HEK293 (cell line): ENCODE results near the gene CORO1C.

Experiments
- CTCF ChIA-PET: fragments of 350-600 bp; formaldehyde crosslinking; extraction: SDS; loops from one replicate; lab custom pipeline; 2021; ENCODE audit warnings: antibody characterized with exemption; lab: Yijun Ruan, JAX
- POLR2A ChIA-PET: fragments of 300-600 bp; formaldehyde crosslinking; extraction: SDS; loops from one replicate; lab custom pipeline; 2020; ENCODE audit warnings: antibody characterized with exemption, inconsistent platforms; lab: Yijun Ruan, JAX
- H3K27ac ChIP-seq: fragments of 200-500 bp; sonication (Bioruptor generic); 2 replicates; pipeline ENCODE4 v1.5.1; 2014; ENCODE audit warnings: low read depth, low read length, control low read depth, inconsistent platforms; ENCODE audit errors: extremely low read depth
- H3K36me3 ChIP-seq, 2 experiments: fragments of 200-500 bp in 1 of 2; sonication (Bioruptor generic) in 1 of 2; 1 replicate in 1 of 2; 2 replicates in 1 of 2; pipeline ENCODE4 v1.5.1; 2014 to 2017; ENCODE audit warnings: inconsistent platforms in 2 of 2, low read length in 2 of 2; ENCODE audit not compliant: control insufficient read depth in 2 of 2, insufficient read depth in 1 of 2
- H3K4me1 ChIP-seq: fragments of 200-500 bp; sonication (Bioruptor generic); 2 replicates; pipeline ENCODE4 v1.5.1; 2014; ENCODE audit warnings: mild to moderate bottlenecking, low read length, inconsistent platforms; ENCODE audit not compliant: control insufficient read depth, insufficient read depth
- H3K4me3 ChIP-seq: 2 replicates; pipeline ENCODE4 v1.5.1; 2011; ENCODE audit warnings: low read depth, mild to moderate bottlenecking, control low read depth, low read length, moderate library complexity
- H3K9me3 ChIP-seq: fragments of 200-500 bp; sonication (Bioruptor generic); 2 replicates; pipeline ENCODE4 v1.5.1; 2014; ENCODE audit warnings: low read depth, low read length, inconsistent platforms; ENCODE audit not compliant: control insufficient read depth, insufficient read depth
- GLIS1 ChIP-seq: fragments of 450-650 bp; formaldehyde crosslinking; IDR thresholded peaks from 2 replicates; pipeline ENCODE4 v1.5.1; 2016; ENCODE audit warnings: missing biosample characterization, missing genetic modification characterization
- GLIS2 ChIP-seq: fragments of 450-650 bp; formaldehyde crosslinking; IDR thresholded peaks from 2 replicates; pipeline ENCODE4 v1.5.1; 2016; ENCODE audit warnings: missing biosample characterization, missing genetic modification characterization
- INSM2 ChIP-seq: fragments of 450-650 bp; formaldehyde crosslinking; IDR thresholded peaks from 2 replicates; pipeline ENCODE4 v1.5.1; 2016; ENCODE audit warnings: missing biosample characterization, missing genetic modification characterization
- KLF1 ChIP-seq: fragments of 450-650 bp; formaldehyde crosslinking; IDR thresholded peaks from 2 replicates; pipeline ENCODE4 v1.5.1; 2016; ENCODE audit warnings: missing biosample characterization, missing genetic modification characterization
- KLF10 ChIP-seq: fragments of 450-650 bp; IDR thresholded peaks from 2 replicates; pipeline ENCODE4 v1.5.1; 2018; ENCODE audit warnings: missing biosample characterization, mild to moderate bottlenecking, missing genetic modification characterization
- KLF8 ChIP-seq: fragments of 450-650 bp; formaldehyde crosslinking; IDR thresholded peaks from 2 replicates; pipeline ENCODE4 v1.5.1; 2016; ENCODE audit warnings: missing biosample characterization, missing genetic modification characterization
- KLF9 ChIP-seq: fragments of 450-650 bp; formaldehyde crosslinking; IDR thresholded peaks from 2 replicates; pipeline ENCODE4 v1.5.1; 2016; ENCODE audit warnings: missing biosample characterization, missing genetic modification characterization, low read depth
- SP2 ChIP-seq: fragments of 450-650 bp; formaldehyde crosslinking; IDR thresholded peaks from 2 replicates; pipeline ENCODE4 v1.5.1; 2016; ENCODE audit warnings: missing biosample characterization, missing genetic modification characterization
- ZBTB17 ChIP-seq: fragments of 450-650 bp; formaldehyde crosslinking; IDR thresholded peaks from 2 replicates; pipeline ENCODE4 v1.5.1; 2016; ENCODE audit warnings: missing biosample characterization, missing genetic modification characterization
- ZBTB48 ChIP-seq: fragments of 450-650 bp; formaldehyde crosslinking; IDR thresholded peaks from 2 replicates; pipeline ENCODE4 v1.5.1; 2016; ENCODE audit warnings: missing biosample characterization, missing genetic modification characterization
- ZBTB6 ChIP-seq: fragments of 450-650 bp; formaldehyde crosslinking; IDR thresholded peaks from 2 replicates; pipeline ENCODE4 v1.5.1; 2017; ENCODE audit warnings: missing biosample characterization, missing genetic modification characterization
- ZFHX2 ChIP-seq: fragments of 450-650 bp; formaldehyde crosslinking; conservative IDR thresholded peaks from 2 replicates; pipeline ENCODE4 v1.5.1; 2016; ENCODE audit warnings: missing biosample characterization, missing genetic modification characterization
- ZNF121 ChIP-seq: fragments of 450-650 bp; formaldehyde crosslinking; IDR thresholded peaks from 2 replicates; pipeline ENCODE4 v1.5.1; 2016; ENCODE audit warnings: missing biosample characterization, missing genetic modification characterization
- ZNF18 ChIP-seq: fragments of 450-650 bp; formaldehyde crosslinking; IDR thresholded peaks from 2 replicates; pipeline ENCODE4 v1.5.1; 2016; ENCODE audit warnings: missing biosample characterization, missing genetic modification characterization
- ZNF518A ChIP-seq: fragments of 450-650 bp; formaldehyde crosslinking; conservative IDR thresholded peaks from 2 replicates; pipeline ENCODE4 v1.5.1; 2016; ENCODE audit warnings: low read depth, missing biosample characterization, missing genetic modification characterization
- ZNF544 ChIP-seq: fragments of 450-650 bp; formaldehyde crosslinking; IDR thresholded peaks from 2 replicates; pipeline ENCODE4 v1.5.0; 2017; ENCODE audit warnings: missing biosample characterization, missing genetic modification characterization
- ZNF600 ChIP-seq: fragments of 450-650 bp; formaldehyde crosslinking; IDR thresholded peaks from 2 replicates; pipeline ENCODE4 v1.5.1; 2016; ENCODE audit warnings: missing biosample characterization, missing genetic modification characterization
- ZNF623 ChIP-seq: fragments of 450-650 bp; formaldehyde crosslinking; IDR thresholded peaks from 2 replicates; pipeline ENCODE4 v1.5.1; 2016; ENCODE audit warnings: missing biosample characterization, missing genetic modification characterization
- ZNF629 ChIP-seq: fragments of 450-650 bp; formaldehyde crosslinking; IDR thresholded peaks from 2 replicates; pipeline ENCODE4 v1.5.1; 2017; ENCODE audit warnings: missing biosample characterization, missing genetic modification characterization
- ZNF670 ChIP-seq: fragments of 450-650 bp; formaldehyde crosslinking; IDR thresholded peaks from 2 replicates; pipeline ENCODE4 v1.5.1; 2016; ENCODE audit warnings: missing biosample characterization, missing genetic modification characterization, low read depth
- ZNF677 ChIP-seq: fragments of 450-650 bp; IDR thresholded peaks from 2 replicates; pipeline ENCODE4 v1.5.0; 2018; ENCODE audit warnings: missing biosample characterization, mild to moderate bottlenecking, missing genetic modification characterization, moderate library complexity
- ZNF776 ChIP-seq: fragments of 450-650 bp; formaldehyde crosslinking; IDR thresholded peaks from 2 replicates; pipeline ENCODE4 v1.5.0; 2017; ENCODE audit warnings: missing biosample characterization, missing genetic modification characterization, borderline replicate concordance
- ZNF791 ChIP-seq: fragments of 450-650 bp; formaldehyde crosslinking; IDR thresholded peaks from 2 replicates; pipeline ENCODE4 v1.5.1; 2016; ENCODE audit warnings: missing biosample characterization, missing genetic modification characterization

Gene CORO1C

DNA sequence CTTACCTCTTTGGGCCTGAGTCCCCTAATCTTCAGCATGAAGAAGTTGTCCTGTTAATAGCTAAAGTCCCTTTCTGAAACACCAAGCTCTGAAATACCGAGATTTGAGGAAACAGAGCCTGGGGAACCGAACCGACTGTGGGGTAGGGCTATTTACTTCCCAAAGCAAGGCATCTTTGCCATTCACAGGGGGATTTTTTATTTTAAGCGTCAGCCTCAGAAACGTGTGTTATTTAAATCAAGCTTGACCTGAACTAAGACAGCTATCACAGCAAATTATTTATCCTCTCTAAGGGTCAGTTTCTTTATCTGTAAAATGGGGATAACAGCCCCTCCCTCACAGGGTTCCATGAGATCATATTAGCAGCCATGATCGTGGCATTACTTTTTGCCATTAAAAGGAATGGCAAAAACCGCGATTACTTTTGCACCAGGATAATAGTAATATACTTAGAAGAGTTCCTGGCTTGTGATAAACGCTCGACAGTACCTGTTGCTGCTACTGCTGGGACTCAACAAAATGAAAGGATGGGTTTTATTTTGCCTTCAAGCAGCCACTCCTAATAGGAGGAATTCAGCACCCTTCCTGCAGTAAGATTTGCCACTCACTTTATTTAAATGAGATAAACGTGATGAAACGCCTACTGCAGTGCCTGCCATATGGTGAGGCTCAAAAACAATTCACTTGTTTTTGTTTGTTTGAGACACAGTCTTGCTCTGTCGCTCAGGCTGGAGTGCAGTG, 1.3 kb upstream of the CORO1C start (continued):
- TF ChIP-seq ZNF18 (tag by site-specific recombination) (no peak), ZNF791 (tag by site-specific recombination) (no peak), ZNF670 (tag by site-specific recombination) (no peak), ZNF121 (tag by site-specific recombination) (no peak)

- POLR2A ChIA-PET, result no interaction called here
- H3K36me3 ChIP-seq, result no peaks in the 10 kb centered on the region
- CTCF ChIA-PET, result interaction anchor here (0.7 to 1.5 kb wide), 4 partner anchors 8 to 41 kb away, joined by 3 to 4 read pairs (median 3); no protein-coding TSS in a partner anchor
- H3K9me3 ChIP-seq, result no peaks in the 10 kb centered on the region
- H3K27ac ChIP-seq, result peak overlapping the region; percentile 56
- H3K4me3 ChIP-seq, result peak overlapping the region; percentile 65
- peaks cover 18% of the 10 kb centered on the region for H3K4me1 ChIP-seq
- 0 out of 2 replicates have a peak, but pooled peaks have one; percentile 52 for TF ChIP-seq ZBTB6
- no peak for TF ChIP-seq ZNF518A
- TF ChIP-seq KLF8 (tag by site-specific recombination), result peak; percentile 71; the same call in 1 of the 2 replicates
- 0 out of 2 replicates have a peak, but pooled peaks have one; percentile 70 for TF ChIP-seq ZBTB17 (tag by site-specific recombination)
- TF ChIP-seq ZFHX2 (tag by site-specific recombination), result peak; percentile 3; the same call in 1 of the 2 replicates
- no peak for TF ChIP-seq ZNF623 (tag by site-specific recombination)
- peak; percentile 80 for TF ChIP-seq KLF9 (tag by site-specific recombination)
- peak; percentile 93 for TF ChIP-seq KLF1 (tag by site-specific recombination)
- TF ChIP-seq ZNF600, result peak; percentile 89
- TF ChIP-seq GLIS1, result peak; percentile 24; the same call in 1 of the 2 replicates
- TF ChIP-seq ZBTB48 (tag by site-specific recombination), result peak; percentile 78
- TF ChIP-seq INSM2 (tag by site-specific recombination), result no peak
- TF ChIP-seq SP2 (tag by site-specific recombination), result peak; percentile 84
- no peak for TF ChIP-seq ZNF776 (tag by site-specific recombination)
- TF ChIP-seq KLF10 (tag by site-specific recombination), result peak; percentile 57; the same call in 1 of the 2 replicates
- no peak for TF ChIP-seq ZNF544 (tag by site-specific recombination)
- no peak for TF ChIP-seq ZNF677 (tag by site-specific recombination)
- 0 out of 2 replicates have a peak, but pooled peaks have one; percentile 53 for TF ChIP-seq GLIS2
- peak; percentile 79 for TF ChIP-seq ZNF629 (tag by site-specific recombination)
These were observed 646 bp upstream of the CORO1C start for GRCh38 chr12:108731866-108732461.
